ENCODE results near the gene SLC66A1.

Gene SLC66A1

GRCh38 chr1:19347533-19348172, 35.5 kb downstream of the SLC66A1 start:
- no peak for TF ChIP-seq CTCF (conservative IDR thresholded peaks at IDR 0.05; ENCODE audit: low read length)
- no peak for TF ChIP-seq EZH2phosphoT487 (IDR thresholded peaks at IDR 0.05; ENCODE audit: borderline replicate concordance)
- Histone ChIP-seq H3K9ac (ENCODE audit: low read depth, low read length, poor library complexity, severe bottlenecking) (no peak overlapping the region), H2AFZ (ENCODE audit: low read length) (no peak overlapping the region), H4K20me1 (ENCODE audit: insufficient read depth, low read length, poor library complexity, severe bottlenecking) (no peaks in the 10 kb centered on the region), H3K9me2 (replicated peaks; ENCODE audit: low read depth, low read length) (no peaks in the 10 kb centered on the region), H3K9me3 (ENCODE audit: insufficient read depth, low read depth, low read length) (no peaks in the 10 kb centered on the region), H3K4me1 (ENCODE audit: insufficient read depth, low read length, poor library complexity, severe bottlenecking) (no peaks in the 10 kb centered on the region), H3K79me2 (ENCODE audit: insufficient read depth, low read length) (no peaks in the 10 kb centered on the region), H3K27me3 (ENCODE audit: insufficient read depth, low read length, poor library complexity, severe bottlenecking) (no peaks in the 10 kb centered on the region), H3K4me3 (ENCODE audit: low read length, poor library complexity, severe bottlenecking) (no peak overlapping the region), H3F3A (ENCODE audit: low read depth) (no peaks in the 10 kb centered on the region), H3K4me2 (ENCODE audit: low read depth, low read length, poor library complexity, severe bottlenecking) (no peak overlapping the region), H3K36me3 (ENCODE audit: insufficient read depth, low read length) (peaks cover 60% of the 10 kb centered on the region; the same call in 1 of the 2 replicates)

DNA sequence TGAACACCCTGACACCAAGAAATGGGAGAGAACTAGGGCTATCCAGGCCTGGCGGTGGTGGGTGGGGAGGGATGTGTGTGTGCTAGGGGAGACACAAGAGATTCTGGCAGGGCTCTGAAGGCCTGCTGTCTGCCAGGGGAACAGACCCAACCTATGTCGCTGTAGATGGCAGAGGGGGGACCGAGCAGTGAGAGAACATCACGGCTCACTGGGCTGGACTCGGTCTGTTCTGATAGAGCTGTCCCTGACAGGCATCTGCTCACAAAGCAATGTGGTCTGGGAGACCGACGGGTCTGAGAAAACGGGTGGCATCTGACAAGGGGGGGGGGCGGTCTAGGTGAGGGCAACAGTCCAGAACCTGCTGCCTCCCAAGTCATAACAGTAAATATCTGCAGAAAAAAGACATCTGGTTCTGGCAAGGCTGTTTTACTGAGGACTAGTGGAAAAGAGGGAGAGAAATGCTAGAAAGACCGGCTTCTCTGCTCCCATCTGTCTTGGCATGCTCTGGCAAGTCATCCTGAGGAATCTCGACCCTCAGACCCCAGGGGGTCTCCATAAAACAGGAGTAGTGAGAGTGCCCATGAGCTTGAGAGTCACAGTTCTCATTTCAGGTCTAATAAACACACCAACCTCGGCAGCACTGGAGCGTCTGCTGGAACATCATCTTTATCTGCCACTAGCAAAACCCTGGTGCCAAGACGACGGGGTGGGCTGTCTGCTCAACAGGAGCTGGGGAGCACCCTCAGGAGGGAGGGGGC, 36.5 kb downstream of the SLC66A1 start:
- no peaks in the 10 kb centered on the region for H3K79me2 ChIP-seq (ENCODE audit: insufficient read depth, low read length)
- H3K4me3 ChIP-seq (ENCODE audit: low read length, poor library complexity, severe bottlenecking), result no peak overlapping the region
- no peaks in the 10 kb centered on the region for H3K9me3 ChIP-seq (ENCODE audit: insufficient read depth, low read depth, low read length)
- H2AFZ ChIP-seq (ENCODE audit: low read length), result no peak overlapping the region
- TF ChIP-seq CTCF (conservative IDR thresholded peaks at IDR 0.05; ENCODE audit: low read length), result no peak
- TF ChIP-seq EZH2phosphoT487 (IDR thresholded peaks at IDR 0.05; ENCODE audit: borderline replicate concordance), result no peak
- H4K20me1 ChIP-seq (ENCODE audit: insufficient read depth, low read length, poor library complexity, severe bottlenecking), result peaks cover 2% of the 10 kb centered on the region
- peaks cover 62% of the 10 kb centered on the region; the same call in 1 of the 2 replicates for H3K36me3 ChIP-seq (ENCODE audit: insufficient read depth, low read length)
- no peak overlapping the region for H3K9ac ChIP-seq (ENCODE audit: low read depth, low read length, poor library complexity, severe bottlenecking)
- no peaks in the 10 kb centered on the region for H3K9me2 ChIP-seq (replicated peaks; ENCODE audit: low read depth, low read length)
- no peaks in the 10 kb centered on the region for H3K27me3 ChIP-seq (ENCODE audit: insufficient read depth, low read length, poor library complexity, severe bottlenecking)
- no peak overlapping the region for H3K4me2 ChIP-seq (ENCODE audit: low read depth, low read length, poor library complexity, severe bottlenecking)
- no peaks in the 10 kb centered on the region for H3K4me1 ChIP-seq (ENCODE audit: insufficient read depth, low read length, poor library complexity, severe bottlenecking)
- H3F3A ChIP-seq (ENCODE audit: low read depth), result no peaks in the 10 kb centered on the region

DNA sequence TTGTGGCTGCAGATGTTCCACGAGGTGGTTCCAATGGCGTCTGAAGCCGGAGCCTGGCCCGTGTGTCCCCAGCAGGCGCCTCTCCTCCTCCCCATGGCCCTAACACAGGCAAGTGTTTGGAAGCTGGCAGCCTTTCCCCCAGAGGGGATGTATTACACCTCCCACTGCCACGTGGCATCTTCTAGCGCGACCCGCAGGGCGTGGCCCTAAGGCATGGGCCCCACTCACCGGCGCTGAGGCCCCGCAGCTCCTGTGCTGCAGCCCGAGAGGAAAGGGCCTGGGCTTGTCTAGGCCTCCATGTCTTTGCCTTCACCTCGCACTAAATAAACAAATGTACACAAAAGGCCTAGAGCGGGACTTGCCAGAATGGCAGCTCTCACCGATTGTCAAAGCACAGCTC, 37.9 kb downstream of the SLC66A1 start:
- TF ChIP-seq EZH2phosphoT487 (IDR thresholded peaks at IDR 0.05; ENCODE audit: borderline replicate concordance) (no peak), CTCF (conservative IDR thresholded peaks at IDR 0.05; ENCODE audit: low read length) (no peak)
- Histone ChIP-seq H3K9ac (ENCODE audit: low read depth, low read length, poor library complexity, severe bottlenecking) (no peak overlapping the region), H3K27me3 (ENCODE audit: insufficient read depth, low read length, poor library complexity, severe bottlenecking) (no peaks in the 10 kb centered on the region), H3K79me2 (ENCODE audit: insufficient read depth, low read length) (no peaks in the 10 kb centered on the region), H3K9me3 (ENCODE audit: insufficient read depth, low read depth, low read length) (no peaks in the 10 kb centered on the region), H3K4me1 (ENCODE audit: insufficient read depth, low read length, poor library complexity, severe bottlenecking) (no peaks in the 10 kb centered on the region), H3K4me3 (ENCODE audit: low read length, poor library complexity, severe bottlenecking) (no peak overlapping the region), H2AFZ (ENCODE audit: low read length) (no peak overlapping the region), H3K9me2 (replicated peaks; ENCODE audit: low read depth, low read length) (no peaks in the 10 kb centered on the region), H3K4me2 (ENCODE audit: low read depth, low read length, poor library complexity, severe bottlenecking) (no peak overlapping the region), H3F3A (ENCODE audit: low read depth) (no peaks in the 10 kb centered on the region), H4K20me1 (ENCODE audit: insufficient read depth, low read length, poor library complexity, severe bottlenecking) (peaks cover 2% of the 10 kb centered on the region), H3K36me3 (ENCODE audit: insufficient read depth, low read length) (peaks cover 62% of the 10 kb centered on the region; the same call in 1 of the 2 replicates)

Data from Loucy (cell line).